Measurements from ENCODE around the gene IRF9. TPM values are rescaled to one million over a fixed set of nuclear protein-coding genes. Genes with fewer than 3 reads are reported as not detected.
A peak's percentile ranks its signal among the peaks of the same experiment; 100 is the strongest.

The IRF9 gene
- total and polyA plus RNA-seq, 2 of the 13 experiments (the other 11 are each of a cell fraction or from before 2014, with no cell fraction given), result 14.9 to 49.7 TPM

DNA sequence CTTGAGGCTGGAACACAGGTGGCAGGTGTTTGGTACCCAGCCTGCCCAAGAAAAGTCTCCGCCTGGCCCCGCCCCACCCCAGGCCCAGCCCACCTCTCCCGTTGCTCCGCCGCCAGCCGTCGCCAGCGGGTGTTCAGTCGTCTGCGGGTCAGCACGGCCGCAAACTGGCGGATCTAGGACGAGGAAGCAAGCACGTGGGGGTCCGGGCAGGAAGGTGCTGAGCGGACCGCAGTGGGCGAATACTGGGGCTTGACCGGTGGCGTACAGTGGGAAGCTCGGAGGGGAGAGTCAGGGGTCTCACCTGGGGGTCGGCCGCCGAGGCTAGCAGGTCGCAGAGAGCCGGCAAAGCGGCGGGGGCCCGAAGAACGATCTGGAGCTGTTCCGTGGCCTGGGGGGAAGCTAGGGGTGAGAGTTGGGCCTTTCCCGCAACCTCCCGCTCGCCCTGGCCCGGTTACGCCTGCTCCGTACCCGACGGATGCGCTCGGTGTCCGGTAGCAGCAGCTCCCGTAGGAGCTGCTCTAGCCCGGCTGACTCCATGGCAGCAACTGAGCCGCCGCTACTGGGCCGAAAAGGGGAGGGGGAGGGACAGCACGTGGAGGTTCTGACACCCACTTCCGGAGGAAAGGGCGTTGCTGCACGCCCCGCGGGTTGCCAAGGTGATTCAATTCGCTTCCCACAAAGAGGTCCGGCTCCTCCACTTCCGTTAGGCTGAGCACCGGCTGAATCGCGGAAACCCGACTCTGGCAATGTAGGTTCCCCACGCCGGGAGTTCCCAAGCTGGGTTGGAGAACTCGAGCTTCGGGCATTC lies 27.4 kb downstream of the IRF9 start, which contains the start of gene IPO4 (continued):
- no peak for TF ChIP-seq PLRG1 (conservative IDR thresholded peaks at IDR 0.05)
- TF ChIP-seq ZNF781 (CRISPR knock-in tag; IDR thresholded peaks at IDR 0.05; ENCODE audit: borderline replicate concordance, not compliant biosample characterization), result peak; percentile 97
- no peak for TF ChIP-seq ZNF562 (CRISPR knock-in tag; IDR thresholded peaks at IDR 0.05; ENCODE audit: borderline replicate concordance)
- TF ChIP-seq HOXA7 (CRISPR knock-in tag; IDR thresholded peaks at IDR 0.05), result no peak
- TF ChIP-seq MED13 (CRISPR knock-in tag; IDR thresholded peaks at IDR 0.05), result peak; percentile 95
- no peak; the same call in 1 of the 2 replicates for TF ChIP-seq ZNF644 (CRISPR knock-in tag; IDR thresholded peaks at IDR 0.05; ENCODE audit: low read depth)
- peak; percentile 93 for TF ChIP-seq ZNF543 (CRISPR knock-in tag; IDR thresholded peaks at IDR 0.05)
- TF ChIP-seq ZNF616 (CRISPR knock-in tag; IDR thresholded peaks at IDR 0.05; ENCODE audit: low read depth), result peak; percentile 95; the same call in 1 of the 2 replicates
- TF ChIP-seq, protein P1, sequence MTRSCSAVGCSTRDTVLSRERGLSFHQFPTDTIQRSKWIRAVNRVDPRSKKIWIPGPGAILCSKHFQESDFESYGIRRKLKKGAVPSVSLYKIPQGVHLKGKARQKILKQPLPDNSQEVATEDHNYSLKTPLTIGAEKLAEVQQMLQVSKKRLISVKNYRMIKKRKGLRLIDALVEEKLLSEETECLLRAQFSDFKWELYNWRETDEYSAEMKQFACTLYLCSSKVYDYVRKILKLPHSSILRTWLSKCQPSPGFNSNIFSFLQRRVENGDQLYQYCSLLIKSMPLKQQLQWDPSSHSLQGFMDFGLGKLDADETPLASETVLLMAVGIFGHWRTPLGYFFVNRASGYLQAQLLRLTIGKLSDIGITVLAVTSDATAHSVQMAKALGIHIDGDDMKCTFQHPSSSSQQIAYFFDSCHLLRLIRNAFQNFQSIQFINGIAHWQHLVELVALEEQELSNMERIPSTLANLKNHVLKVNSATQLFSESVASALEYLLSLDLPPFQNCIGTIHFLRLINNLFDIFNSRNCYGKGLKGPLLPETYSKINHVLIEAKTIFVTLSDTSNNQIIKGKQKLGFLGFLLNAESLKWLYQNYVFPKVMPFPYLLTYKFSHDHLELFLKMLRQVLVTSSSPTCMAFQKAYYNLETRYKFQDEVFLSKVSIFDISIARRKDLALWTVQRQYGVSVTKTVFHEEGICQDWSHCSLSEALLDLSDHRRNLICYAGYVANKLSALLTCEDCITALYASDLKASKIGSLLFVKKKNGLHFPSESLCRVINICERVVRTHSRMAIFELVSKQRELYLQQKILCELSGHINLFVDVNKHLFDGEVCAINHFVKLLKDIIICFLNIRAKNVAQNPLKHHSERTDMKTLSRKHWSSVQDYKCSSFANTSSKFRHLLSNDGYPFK (CRISPR knock-in tag; IDR thresholded peaks at IDR 0.05; ENCODE audit: borderline replicate concordance), result peak; percentile 96
- TF ChIP-seq RNF2 (conservative IDR thresholded peaks at IDR 0.05; ENCODE audit: low read depth), result peak; percentile 92
- TF ChIP-seq, protein P2, sequence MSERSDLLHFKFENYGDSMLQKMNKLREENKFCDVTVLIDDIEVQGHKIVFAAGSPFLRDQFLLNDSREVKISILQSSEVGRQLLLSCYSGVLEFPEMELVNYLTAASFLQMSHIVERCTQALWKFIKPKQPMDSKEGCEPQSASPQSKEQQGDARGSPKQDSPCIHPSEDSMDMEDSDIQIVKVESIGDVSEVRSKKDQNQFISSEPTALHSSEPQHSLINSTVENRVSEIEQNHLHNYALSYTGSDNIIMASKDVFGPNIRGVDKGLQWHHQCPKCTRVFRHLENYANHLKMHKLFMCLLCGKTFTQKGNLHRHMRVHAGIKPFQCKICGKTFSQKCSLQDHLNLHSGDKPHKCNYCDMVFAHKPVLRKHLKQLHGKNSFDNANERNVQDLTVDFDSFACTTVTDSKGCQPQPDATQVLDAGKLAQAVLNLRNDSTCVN (CRISPR knock-in tag; IDR thresholded peaks at IDR 0.05; ENCODE audit: borderline replicate concordance), result peak; percentile 84; the same call in 1 of the 2 replicates
- TF ChIP-seq, protein P3, sequence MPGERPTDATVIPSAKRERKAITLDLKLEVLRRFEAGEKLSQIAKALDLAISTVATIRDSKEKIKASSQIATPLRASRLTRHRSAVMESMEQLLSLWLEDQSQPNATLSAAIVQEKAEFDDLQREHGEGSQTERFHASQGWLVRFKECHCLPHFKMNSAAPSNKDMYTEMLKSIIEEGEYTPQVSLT (CRISPR knock-in tag; IDR thresholded peaks at IDR 0.05; ENCODE audit: borderline replicate concordance, low read depth), result no peak
- TF ChIP-seq, protein P4, sequence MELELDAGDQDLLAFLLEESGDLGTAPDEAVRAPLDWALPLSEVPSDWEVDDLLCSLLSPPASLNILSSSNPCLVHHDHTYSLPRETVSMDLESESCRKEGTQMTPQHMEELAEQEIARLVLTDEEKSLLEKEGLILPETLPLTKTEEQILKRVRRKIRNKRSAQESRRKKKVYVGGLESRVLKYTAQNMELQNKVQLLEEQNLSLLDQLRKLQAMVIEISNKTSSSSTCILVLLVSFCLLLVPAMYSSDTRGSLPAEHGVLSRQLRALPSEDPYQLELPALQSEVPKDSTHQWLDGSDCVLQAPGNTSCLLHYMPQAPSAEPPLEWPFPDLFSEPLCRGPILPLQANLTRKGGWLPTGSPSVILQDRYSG (CRISPR knock-in tag; IDR thresholded peaks at IDR 0.05), result peak; percentile 97
- TF ChIP-seq ZSCAN25 (CRISPR knock-in tag; IDR thresholded peaks at IDR 0.05), result peak; percentile 93
- TF ChIP-seq HCFC1 (IDR thresholded peaks at IDR 0.05; ENCODE audit: low read depth, low read length), result peak; percentile 96
- TF ChIP-seq, protein P5, sequence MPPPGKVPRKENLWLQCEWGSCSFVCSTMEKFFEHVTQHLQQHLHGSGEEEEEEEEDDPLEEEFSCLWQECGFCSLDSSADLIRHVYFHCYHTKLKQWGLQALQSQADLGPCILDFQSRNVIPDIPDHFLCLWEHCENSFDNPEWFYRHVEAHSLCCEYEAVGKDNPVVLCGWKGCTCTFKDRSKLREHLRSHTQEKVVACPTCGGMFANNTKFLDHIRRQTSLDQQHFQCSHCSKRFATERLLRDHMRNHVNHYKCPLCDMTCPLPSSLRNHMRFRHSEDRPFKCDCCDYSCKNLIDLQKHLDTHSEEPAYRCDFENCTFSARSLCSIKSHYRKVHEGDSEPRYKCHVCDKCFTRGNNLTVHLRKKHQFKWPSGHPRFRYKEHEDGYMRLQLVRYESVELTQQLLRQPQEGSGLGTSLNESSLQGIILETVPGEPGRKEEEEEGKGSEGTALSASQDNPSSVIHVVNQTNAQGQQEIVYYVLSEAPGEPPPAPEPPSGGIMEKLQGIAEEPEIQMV (CRISPR knock-in tag; IDR thresholded peaks at IDR 0.05; ENCODE audit: low read depth), result peak; percentile 84; the same call in 1 of the 2 replicates
- TF ChIP-seq ARID2 (CRISPR knock-in tag; IDR thresholded peaks at IDR 0.05; ENCODE audit: borderline replicate concordance), result peak; percentile 100
- peak; percentile 99 for TF ChIP-seq ZNF674 (CRISPR knock-in tag; IDR thresholded peaks at IDR 0.05; ENCODE audit: low read depth)
- TF ChIP-seq, protein P6, sequence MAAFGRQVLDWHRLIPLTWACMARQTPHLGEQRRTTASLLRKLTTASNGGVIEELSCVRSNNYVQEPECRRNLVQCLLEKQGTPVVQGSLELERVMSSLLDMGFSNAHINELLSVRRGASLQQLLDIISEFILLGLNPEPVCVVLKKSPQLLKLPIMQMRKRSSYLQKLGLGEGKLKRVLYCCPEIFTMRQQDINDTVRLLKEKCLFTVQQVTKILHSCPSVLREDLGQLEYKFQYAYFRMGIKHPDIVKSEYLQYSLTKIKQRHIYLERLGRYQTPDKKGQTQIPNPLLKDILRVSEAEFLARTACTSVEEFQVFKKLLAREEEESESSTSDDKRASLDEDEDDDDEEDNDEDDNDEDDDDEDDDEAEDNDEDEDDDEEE (CRISPR knock-in tag; IDR thresholded peaks at IDR 0.05), result peak; percentile 87; the same call in 1 of the 2 replicates

Data from HepG2 (cell line).